Measurements from ENCODE around the gene HEMGN.

The HEMGN gene

DNA sequence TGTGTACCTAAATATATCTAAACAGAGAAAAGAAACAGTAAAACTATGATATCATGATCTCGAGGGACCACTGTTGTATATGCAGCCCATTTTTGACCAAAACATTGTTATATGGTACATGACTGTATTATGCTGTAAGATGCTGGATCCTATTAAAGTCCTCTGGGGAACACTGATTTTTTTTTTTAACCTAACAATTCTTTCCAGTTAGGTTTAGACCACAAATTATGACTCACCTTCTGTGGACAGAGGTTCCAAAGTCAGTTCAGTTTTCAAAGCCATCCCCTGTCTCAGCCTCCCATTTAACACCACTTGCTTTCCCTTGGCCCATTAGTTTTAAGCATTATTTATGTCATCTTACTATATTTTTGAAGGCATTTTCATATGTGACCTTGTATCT is 42.8 kb downstream of the HEMGN start:
- DNase-seq (ENCODE audit: low read depth), result no peak

DNA sequence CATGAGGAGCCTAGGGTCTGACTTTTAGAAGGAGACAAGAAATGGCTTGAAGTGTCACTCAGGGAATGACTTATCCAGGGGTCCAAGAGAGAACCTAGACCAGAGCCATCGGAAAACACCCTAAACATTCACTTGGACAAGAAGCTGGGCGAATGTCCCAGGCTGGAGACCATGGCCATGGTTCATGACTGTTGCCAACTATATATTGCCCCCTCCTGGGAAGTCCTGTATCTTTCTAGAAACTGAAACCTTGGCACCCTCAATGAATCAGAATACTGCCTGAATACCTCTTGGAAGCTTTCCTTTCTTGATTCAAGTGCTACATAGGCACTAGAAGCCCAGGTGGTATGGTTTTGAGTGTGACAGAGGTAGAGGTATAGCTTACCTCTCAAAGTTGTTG is 45.6 kb downstream of the HEMGN start:
- DNase-seq (ENCODE audit: low read depth), result no peak

DNA sequence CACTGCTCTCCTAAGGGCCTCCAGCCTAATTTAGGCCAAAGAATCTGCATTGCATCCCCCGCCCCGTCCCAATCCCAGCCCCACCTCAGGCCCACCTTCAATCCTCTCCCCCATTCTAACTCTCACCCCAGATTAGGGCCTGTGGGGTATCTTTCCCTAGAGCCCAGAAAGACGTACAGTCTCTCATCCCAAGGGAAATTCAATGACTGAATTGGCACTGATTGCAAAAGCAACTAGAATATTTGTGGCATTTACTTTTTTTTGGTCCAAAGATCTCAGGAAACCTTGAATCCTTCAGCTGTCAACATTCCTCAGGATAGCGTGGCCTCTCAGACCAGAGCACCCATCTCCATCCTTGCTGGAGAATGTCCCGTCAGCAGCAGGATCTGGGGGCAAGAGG is 46.2 kb downstream of the HEMGN start:
- DNase-seq (ENCODE audit: low read depth), result no peak

DNA sequence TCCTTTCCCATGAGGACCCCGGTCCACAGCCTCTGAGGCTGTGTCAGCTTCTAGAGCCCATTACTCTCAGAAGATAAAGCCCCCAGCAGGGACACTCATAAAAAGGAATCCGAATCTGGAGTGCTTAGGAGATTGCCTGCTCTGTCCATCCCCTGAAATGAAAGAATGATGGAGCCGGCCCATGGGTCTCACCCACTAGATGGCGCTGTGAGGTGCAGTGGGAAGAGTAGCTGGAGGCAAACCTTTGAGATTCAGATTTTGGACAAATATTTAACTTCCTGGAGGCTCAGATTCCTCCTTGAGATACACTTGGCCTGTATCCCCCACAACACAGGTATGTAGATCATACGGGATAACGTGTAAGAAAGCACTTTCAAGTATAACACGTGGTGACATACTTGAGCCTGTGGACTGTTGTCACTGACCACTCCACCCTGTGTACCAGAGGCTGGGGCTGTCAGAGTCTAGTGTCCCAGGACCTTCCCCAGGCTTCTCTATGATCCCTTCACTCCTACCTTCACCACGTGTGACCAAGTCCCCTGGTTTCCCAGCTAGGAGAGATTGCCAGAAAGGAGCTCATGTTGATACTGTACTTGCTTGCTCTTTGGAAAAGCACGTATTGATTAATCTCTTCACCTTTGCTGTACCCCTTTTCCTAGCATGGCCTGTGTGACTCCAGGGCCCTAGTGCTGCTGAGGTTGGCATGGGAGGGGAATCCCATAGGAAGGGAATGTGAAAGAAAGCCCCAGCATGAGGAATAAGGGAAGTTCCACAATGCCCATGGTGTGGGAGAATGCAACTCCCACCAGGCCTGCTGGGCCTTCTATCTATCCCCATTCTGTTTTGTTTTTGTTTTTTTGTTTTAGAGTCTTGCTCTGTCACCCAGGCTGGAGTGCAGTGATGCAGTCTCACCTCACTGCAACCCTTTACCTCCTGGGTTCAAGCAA is 47.8 kb downstream of the HEMGN start:
- peak; percentile 29 for DNase-seq (ENCODE audit: low read depth)

DNA sequence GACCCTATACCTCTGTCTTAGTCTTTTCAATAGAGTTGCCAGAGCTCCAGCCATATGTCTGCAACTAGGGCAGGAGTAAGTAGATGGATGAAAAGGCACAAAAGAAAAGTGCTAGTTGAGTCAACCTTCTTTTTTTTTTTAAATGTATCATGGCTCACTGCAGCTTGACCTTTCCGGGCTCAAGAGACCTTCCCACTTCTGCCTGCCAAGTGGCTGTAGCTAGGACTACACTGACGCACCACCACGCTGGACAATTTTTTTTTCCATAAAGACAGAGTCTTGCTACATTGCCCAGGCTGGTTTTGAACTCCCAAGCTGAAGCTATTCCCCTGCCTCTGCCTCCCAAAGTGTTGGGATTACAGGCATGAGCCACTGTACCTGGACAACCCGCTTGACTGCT is 57.6 kb downstream of the HEMGN start:
- peak; percentile 21 for DNase-seq (ENCODE audit: low read depth)

Data from iris pigment epithelial cell (primary cell).